RWPE2 (cell line): ENCODE results near the gene ZNF213.

Experiments used
- ATAC-seq: fragments of 200-7000 bp; cut with Tn5 transposase; 3 replicates; pipeline ENCODE4 v1.9.1; 2021; ENCODE audit warnings: low read depth
- DNase-seq: peaks from one replicate; pipeline ENCODE4 v3.0.0-alpha.2; 2020; ENCODE audit warnings: low spot score
- H3K27ac ChIP-seq: fragments of 450-650 bp; 2 replicates; pipeline ENCODE4 v1.5.1; 2017; ENCODE audit warnings: mild to moderate bottlenecking; ENCODE audit not compliant: poor library complexity, severe bottlenecking
- H3K27me3 ChIP-seq: fragments of 250-450 bp; sonication (Bioruptor Pico); 2 replicates; pipeline ENCODE4 v1.5.1; 2021; ENCODE audit warnings: mild to moderate bottlenecking, moderate library complexity; ENCODE audit not compliant: insufficient read depth, poor library complexity, severe bottlenecking
- H3K36me3 ChIP-seq: fragments of 250-450 bp; sonication (Bioruptor Pico); 2 replicates; pipeline ENCODE4 v1.5.1; 2020; ENCODE audit warnings: low read depth, mild to moderate bottlenecking, moderate library complexity
- H3K4me1 ChIP-seq: fragments of 250-450 bp; sonication (Bioruptor Pico); 2 replicates; pipeline ENCODE4 v1.5.1; 2021; ENCODE audit warnings: mild to moderate bottlenecking, moderate library complexity; ENCODE audit not compliant: insufficient read depth, poor library complexity, severe bottlenecking
- H3K4me3 ChIP-seq: fragments of 250-450 bp; sonication (Bioruptor Pico); 2 replicates; pipeline ENCODE4 v1.5.1; 2021; ENCODE audit warnings: mild to moderate bottlenecking, moderate library complexity; ENCODE audit not compliant: severe bottlenecking
- H3K9me3 ChIP-seq: fragments of 250-450 bp; sonication (Bioruptor Pico); 2 replicates; pipeline ENCODE4 v1.5.1; 2021; ENCODE audit warnings: mild to moderate bottlenecking, moderate library complexity; ENCODE audit not compliant: severe bottlenecking
- CTCF ChIP-seq: fragments of 450-650 bp; IDR thresholded peaks from one replicate; pipeline ENCODE4 v1.5.1; 2017; ENCODE audit warnings: mild to moderate bottlenecking, moderate library complexity; ENCODE audit not compliant: poor library complexity, severe bottlenecking

Gene ZNF213

DNA sequence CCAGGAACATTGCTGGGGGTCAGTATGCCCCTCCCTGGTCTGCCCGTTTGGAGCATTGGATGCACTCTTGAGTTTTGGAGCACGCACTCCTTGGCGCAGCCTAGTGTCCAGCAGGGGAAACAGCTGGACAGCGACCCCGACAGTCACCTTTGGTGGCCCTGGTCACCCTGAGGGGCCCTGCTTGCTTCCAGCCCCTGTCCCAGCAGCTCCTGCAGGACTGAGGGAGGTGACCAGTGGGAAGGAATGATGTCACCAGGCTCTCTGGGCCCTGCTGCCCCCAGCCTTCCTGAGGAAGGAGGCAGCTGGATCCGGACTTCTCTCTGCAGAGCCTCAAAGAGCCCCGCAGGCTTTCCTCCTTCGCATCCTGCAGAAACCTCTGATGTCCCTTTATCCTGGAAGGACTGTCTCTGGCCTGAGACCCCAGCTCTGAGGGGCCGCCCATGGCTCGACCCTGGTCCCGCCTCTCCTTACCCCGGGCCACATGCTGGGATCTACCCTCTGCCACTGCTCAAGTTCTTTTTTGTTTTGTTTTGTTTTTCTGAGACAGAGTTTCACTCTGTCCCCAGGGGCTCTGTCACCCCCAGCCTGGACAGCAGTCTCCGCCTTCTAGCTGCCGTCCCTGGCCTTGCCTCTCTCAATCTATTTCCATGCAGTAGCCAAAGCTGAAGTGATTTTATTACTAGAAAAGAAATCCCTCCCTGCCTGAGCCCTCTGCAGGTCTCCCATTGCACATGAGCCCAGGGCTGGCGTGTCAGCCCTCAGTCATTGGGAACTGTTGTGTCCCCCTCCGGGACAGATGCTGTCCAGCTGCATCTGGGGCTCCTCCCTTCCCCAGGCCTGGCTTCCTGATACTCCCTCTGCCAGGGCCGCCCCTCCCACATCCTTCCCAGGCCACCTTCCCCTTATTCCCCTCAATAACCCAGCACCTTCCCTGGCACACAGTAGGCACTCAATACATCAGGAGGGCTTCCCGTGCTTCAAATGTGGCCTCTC lies 47.3 kb upstream of the ZNF213 start:
- H3K27me3 ChIP-seq = no peaks in the 10 kb centered on the region
- H3K27ac ChIP-seq = no peak overlapping the region
- no peaks in the 10 kb centered on the region for H3K9me3 ChIP-seq

DNA sequence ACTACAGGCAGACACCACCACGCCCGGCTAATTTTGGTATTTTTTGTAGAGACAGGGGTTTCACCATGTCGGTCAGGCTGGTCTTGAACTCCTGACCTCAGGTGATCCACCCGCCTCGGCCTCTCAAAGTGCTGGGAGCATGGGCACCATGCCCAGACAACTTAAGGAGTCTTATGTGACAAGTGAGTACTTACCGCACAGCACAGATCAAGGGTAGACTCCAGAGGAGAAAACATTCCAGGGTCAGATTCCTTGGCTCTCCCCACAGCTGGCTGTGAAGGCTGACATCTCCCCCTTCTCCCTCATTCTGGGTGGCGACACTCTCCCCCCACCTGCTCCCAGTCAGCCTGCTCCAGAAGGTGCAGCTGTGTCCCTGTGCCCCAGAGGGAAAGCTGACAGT lies 46.4 kb upstream of the ZNF213 start:
- Histone ChIP-seq H3K36me3 (no peaks in the 10 kb centered on the region), H3K4me1 (no peaks in the 10 kb centered on the region), H3K27ac (no peak overlapping the region), H3K9me3 (no peaks in the 10 kb centered on the region), H3K27me3 (no peaks in the 10 kb centered on the region), H3K4me3 (no peak overlapping the region)
- TF ChIP-seq CTCF = no peak
- no peak for ATAC-seq
- no peak for DNase-seq

More for the DNA sequence above, 47.3 kb upstream of the ZNF213 start:
- DNase-seq (no peak), ATAC-seq (no peak)
- Histone ChIP-seq H3K4me1 (no peaks in the 10 kb centered on the region), H3K36me3 (no peaks in the 10 kb centered on the region), H3K4me3 (no peak overlapping the region)
- no peak for TF ChIP-seq CTCF

- ATAC-seq (no peak), DNase-seq (no peak)
- no peak overlapping the region for H3K27ac ChIP-seq
- H3K4me3 ChIP-seq = no peak overlapping the region
- H3K9me3 ChIP-seq = no peaks in the 10 kb centered on the region
- TF ChIP-seq CTCF = no peak
- H3K27me3 ChIP-seq = no peaks in the 10 kb centered on the region
- no peaks in the 10 kb centered on the region for H3K36me3 ChIP-seq
- H3K4me1 ChIP-seq = no peaks in the 10 kb centered on the region
Observed at GRCh38 chr16:3088925-3089716, 45.7 kb upstream of the ZNF213 start.

- TF ChIP-seq CTCF = no peak
- Histone ChIP-seq H3K27me3 (no peaks in the 10 kb centered on the region), H3K27ac (no peak overlapping the region), H3K9me3 (no peaks in the 10 kb centered on the region), H3K4me3 (no peak overlapping the region), H3K4me1 (no peaks in the 10 kb centered on the region), H3K36me3 (no peaks in the 10 kb centered on the region)
- DNase-seq (no peak), ATAC-seq (no peak)
Observed at GRCh38 chr16:3089717-3090592, 44.9 kb upstream of the ZNF213 start.
